Ureter (tissue), 1 donor: ENCODE data around the gene CDCP1. TPM values are rescaled to one million over a fixed set of nuclear protein-coding genes. Genes with fewer than 3 reads are reported as not detected.
"Not testable (repeated sequence)": the region's sequence is repeated elsewhere in the genome, so short reads cannot be mapped to it uniquely, and the experiment has no call there.

Source experiments
- DNase-seq: peaks from one replicate; pipeline ENCODE4 v3.0.0-alpha.2; 2020; ENCODE audit warnings: low spot score
- total RNA-seq: library from RNA; stranded (reverse); gene quantifications from one replicate; pipeline ENCODE4 v1.2.4, GENCODE V29; 2023
- donor health status: DM: yes; HTN: yes; CAD: no.

The CDCP1 gene
- total RNA-seq, 1 donor from 2014 or later, result 40.6 TPM

DNA sequence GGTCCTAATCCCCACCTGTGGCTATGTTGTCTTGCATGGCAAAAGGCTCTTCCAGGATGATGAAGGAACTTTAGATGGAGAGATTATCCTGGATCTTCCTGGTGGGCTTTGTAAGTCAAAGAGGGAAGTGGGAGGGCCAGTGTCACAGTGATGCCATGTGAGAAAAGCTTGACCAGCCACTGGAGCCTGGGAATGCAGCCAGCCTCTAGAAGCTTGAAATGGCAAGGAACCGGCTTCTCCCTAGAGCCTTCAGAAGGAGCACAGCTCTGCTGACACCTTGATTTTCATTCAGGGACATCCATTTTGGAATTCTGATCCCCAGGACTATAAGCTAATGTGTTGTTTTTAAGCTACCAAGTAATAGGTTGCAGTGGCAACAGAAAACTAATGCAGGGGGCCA, 61.8 kb downstream of the CDCP1 start:
- no peak for DNase-seq

DNA sequence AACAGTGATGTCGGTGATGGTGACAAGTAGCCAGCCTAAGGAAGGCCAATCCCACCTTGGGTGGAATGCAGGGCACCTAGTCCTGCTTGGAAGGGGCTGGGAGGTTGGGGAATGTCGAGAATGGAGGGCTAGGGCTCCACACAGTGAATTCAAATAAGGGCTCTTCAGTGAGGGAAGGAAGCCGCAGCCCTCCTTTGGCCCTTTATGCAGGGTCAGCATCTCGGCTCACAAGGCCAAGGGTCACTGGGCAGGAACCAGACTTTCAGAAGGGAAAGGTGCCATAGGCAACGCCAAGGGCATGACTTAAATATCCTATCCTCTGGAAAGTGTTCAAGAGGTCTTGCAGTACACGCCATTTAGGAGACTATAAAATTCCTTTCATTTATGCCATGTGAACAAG, 63.2 kb downstream of the CDCP1 start:
- DNase-seq, result no peak

DNA sequence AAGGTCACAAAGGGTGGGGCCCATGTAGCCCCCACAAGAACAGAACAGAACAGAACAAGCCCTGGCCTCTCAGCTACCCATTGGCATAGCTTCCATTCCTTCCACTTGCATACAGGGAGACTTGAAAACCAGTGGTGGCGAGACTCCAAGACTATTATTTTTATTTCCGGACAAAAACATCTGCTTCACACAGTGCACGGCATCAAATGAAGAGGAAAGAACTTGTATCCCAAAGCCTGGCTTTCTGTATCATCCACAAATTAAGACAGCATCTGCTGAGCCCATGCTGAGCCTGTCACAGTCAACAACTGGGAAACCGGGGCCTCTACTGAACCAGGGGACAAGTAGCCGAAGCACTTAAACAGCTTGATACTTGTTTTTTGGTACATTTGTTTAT, 64.0 kb downstream of the CDCP1 start:
- no peak for DNase-seq

DNA sequence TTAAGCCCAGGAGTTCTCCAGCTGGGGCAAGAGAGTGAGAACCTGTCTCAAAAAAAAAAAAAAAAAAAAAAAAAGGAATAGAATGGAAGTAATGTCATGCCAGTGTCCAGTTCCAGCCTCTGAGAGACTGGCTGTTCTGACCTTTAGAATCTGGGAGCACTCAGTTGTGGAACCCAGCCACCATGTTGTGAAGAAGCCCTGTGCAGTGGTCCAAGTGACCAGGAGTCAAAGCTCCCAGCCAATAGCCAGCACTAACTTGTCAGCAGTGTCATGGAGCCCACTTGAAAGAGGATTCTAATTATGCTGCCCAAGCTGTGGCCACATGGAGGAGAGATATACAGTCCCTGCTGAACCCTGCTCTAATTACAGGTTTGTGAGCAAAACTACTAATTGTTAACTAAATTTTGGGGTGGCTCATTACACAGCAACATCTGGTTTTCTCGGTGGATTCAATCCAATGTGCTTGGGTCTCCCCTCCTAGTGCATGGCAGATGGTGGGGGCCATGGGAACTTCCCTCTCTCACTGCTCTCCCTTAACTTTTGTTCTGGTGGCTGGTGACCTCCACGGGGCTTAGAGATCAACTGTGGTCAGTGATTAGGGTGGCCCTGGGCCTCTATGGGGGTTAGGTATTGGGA, 64.6 kb downstream of the CDCP1 start:
- DNase-seq, result no peak

DNA sequence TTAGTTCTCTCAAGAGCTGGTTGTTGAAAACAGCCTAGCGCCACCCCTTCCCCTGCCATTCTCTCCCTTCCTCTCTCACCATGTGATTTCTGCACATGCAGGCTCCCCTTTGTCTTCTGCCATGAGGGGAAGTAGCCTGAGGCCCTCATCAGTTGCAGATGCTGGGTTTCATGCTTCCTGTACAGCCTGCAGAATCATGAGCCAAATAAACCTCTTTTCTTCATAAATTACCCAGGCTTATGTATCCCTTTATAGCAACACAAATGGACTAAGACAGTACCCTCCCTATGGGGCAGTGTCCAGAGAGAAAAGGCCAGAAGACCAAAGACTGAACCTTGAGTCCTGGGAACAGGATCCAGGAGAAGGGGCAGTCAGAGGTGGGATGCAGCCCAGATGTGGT, 65.4 kb downstream of the CDCP1 start:
- DNase-seq, result no peak

DNA sequence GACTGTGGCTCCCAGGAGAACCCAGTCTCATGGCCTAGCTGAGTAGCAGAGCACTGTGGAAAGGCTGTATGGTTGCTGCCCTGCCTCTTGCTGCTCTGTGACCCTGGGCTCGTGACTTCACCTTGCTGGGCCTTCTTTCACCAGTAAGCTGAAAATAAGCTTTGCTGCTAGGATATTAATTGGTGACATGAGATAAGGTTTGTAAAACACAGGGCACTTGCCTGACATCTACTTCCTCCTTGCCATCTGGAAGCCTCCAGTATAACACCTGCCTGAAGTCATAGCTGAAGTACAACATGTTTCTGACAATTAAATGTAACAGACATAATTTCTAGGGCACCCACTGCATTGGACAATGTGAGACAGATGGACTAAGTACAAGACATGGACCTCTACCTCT, 66.5 kb downstream of the CDCP1 start:
- no peak for DNase-seq

DNA sequence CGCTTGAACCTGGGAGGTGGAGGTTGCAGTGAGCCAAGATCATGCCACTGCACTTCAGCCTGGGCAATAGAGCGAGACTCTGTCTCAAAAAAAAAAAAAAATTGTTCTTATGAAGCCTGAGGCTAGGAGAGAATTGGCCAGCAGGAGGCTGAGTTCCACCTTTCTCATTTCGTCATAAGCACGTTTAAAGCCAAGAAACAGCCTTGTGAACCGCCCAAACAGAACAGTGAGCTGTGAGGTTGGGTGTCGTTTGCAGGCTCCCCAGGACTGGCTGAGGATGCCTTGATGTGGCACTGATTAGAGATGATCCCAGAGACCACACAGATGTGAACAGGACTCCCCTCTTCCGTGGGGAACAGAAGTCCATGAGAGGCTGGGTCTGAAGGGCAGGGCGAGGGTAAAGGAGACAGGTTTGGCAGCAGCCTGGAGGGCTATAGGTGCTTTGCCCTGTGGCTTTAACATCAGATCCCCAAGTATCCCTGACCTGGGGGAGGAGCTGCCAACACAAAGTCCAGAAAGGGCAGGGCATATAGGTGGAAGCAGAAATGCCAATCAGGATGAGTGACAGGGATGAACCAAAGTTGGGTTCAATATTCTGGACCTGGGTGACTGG, 67.2 kb downstream of the CDCP1 start:
- DNase-seq, result no peak

DNA sequence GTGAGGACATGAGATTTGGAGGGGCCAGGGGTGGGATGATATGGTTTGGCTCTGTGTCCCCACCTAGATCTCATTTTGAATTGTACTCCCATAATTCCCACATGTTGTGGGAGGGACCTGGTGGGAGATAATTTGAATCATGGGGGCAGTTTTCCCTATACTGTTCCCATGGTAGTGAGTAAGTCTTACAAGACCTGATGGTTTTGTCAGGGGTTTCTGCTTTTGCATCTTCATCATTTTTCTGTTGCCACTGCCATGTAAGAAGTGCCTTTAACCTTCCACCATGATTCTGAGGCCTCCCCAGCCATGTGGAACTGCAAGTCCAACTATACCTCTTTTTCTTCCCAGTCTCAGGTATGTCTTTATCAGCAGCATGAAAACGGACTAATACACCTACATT, 67.9 kb downstream of the CDCP1 start:
- not testable (repeated sequence) for DNase-seq

DNA sequence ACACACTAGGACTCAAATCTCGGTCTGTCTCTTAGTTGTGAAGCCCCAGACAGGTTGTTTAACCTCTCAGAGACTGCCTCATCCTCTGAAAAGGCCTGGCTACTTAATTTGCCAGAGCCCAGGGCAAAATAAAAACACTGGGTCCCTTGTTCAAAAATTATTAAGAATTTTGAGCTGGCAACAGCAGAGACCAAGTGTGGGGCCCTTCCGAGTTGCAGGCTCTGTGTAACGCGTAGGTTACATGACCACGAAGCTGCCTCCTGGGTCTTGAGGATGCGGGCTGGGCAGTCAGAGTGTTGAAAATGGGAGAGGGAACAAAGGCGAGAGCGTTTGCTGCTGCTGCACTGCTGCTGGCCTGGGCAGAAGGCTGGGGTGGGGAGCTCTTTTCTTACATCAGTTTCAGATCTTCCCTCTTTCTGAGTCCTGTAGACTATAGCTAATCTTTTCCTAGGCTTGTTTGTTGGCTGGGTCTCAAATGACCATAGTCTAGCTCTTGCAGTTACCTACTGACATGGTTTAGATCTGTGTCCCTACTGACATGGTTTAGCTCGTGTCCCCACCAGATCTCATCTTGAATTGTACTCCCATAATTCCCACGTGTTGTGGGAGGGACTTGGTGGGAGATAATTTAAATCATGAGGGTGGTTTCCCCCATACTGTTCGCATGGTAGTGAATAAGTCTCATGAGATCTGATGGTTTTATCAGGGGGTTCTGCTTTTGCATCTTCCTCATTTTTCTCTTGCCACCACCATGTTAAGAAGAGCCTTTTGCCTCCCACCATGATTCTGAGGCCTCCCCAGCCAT, 70.2 kb downstream of the CDCP1 start:
- DNase-seq, result no peak

DNA sequence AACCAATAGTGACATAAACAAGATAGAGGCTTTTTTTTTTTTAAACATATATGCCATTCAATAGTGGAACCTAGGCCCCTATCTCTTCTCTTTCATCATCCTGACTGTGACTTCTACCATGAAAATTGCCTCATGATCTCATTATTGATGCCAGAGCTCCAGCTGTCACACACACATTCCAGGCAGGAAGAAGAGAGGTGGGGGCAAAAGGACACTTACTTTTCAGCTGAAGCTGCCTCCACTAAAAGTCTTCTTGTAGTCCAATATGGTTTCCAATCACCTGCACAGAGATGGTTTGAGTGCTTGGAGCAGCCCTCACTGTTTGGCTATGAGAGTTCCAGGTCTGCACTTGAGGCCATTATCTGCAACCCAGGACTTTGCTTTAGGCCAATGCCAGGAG, 75.1 kb downstream of the CDCP1 start:
- no peak for DNase-seq

DNA sequence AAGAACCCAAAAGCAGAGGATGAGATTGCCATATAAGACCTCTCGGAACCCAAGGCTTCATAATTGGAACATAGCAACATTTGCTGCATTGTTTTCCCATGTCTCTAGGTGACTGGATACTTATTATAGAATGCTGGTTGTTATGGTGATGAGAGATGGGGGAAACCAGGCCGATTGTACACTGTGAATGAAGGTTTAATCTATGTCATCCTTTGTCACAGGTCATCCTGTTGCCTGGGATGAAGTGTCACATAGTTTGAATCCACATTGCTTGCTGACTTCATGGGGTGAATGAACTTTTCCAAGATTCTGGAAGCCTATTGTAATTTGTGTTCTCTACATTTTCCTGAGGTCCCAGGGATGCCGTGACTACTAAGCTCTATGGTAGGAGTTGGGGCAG, 78.2 kb downstream of the CDCP1 start:
- DNase-seq, result no peak

DNA sequence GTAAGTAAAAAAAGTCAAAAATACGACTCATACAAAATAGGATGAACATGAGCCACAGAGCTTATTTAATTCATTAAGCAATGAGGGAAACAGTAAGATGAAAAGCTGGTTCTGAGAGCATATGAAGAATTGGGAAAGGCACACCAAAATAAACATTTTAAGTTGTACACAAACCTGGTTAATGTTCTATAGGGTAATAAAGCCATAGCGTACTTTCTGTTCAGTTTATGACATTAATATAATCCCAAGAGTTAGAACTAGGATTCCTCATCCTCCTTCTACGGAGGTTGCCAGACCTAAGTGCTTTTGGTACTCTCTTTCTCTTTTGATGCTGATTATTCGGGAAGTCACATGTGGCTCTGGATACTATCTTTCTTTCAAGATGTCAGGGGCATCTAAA, 78.7 kb downstream of the CDCP1 start:
- no peak for DNase-seq

DNA sequence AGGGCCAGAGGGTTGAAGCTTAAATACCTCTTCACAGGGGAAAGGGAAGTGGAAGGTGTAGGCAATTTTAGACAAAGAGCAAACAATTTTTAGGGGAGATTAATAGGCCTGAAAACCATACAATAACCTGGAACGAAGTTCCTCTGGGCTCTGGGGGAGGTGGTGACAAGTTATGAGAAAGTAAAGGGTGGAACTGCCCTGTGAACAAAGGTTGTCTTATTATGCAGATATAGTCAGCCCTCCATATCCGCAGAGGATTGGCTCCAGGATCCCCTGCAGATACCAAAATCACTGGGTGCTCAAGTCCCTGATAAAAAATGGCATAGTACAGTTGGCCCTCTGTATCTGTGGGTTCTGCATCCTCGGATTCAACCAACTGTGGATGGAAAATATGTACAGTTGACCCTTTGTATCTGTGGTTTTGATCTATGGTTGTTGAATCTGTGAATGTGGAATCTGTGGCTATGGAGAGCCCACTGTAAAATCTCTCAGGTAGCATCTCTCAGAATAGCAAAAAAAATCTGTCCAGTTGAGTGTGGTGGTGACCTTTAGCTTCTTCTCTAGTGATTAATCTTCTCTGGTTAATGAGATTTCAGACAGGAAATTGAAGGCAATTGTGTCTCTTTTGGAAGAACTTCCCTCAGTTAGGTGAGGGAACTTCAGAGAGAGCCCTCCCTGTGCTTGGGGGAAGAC, 79.9 kb downstream of the CDCP1 start:
- DNase-seq, result no peak

DNA sequence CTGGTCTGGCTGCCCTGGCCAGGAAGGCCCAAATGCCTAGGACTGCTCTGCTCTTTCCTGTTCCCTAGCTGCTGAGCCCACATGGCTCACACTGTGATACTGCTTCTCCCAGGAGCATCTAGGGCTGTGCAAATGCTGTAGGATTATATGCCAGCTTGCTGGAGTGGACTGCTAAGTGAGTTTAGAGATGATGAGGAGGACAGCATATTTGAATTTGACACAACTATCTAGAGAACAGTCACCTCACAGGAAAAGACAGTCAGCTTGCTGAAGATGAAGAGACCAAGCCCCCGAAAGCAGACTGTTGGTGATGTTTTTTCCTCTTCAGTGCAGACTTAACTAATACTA, 80.8 kb downstream of the CDCP1 start:
- no peak for DNase-seq

DNA sequence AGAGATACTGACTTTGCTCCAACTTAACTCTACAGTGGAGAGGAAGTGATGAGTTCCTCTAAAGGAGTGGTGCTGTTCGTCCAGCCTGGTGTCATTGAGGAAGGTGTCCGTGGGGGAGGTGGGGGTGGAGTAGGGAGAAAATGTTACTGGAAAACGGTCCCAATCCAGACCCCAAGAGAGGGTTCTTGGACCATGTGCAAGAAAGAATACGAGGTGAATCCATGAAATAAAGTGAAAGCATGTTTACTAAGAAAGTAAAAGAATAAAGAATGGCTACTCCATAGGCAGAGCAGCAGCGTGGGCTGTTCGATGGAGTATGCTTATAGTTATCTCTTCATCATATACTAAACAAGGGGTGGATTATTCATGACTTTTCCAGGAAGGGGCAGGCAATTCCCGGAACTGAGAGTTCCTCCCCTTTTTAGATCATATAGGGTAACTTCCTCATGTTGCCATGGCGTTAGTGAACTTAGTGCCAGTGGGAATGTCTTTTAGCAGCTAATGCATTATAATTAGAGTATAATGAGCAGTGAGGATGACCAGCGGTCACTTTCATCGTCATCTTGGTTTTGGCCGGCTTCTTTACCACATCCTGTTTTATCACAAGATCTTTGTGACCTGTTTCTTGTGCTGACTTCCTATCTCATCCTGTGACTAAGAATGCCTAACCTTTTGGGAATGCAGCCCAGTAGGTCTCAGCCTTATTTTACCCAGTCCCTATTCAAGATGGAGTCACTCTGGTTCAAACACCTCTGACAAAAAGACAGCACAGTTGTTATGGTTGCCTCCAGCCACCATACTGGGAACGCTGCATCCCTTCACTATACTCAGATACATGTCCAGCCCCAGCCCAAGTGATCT, 81.4 kb downstream of the CDCP1 start:
- no peak for DNase-seq

DNA sequence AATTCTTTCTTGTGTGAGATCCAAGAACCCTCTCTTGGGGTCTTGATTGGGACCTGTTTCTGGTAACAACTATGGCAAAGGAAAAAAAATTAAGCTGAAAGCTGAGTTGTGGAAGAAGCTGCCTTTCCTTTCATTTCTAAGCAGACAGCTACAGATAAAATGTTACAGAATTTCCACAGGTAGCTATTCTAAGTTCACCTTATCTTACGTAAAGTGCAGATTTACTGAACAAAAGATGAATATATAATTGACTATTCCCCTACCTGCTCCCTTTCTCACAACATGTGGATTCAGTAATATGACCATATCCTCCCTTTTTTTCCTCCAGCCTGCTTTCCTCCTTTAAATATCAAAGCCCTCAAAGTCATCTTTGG, 83.5 kb downstream of the CDCP1 start:
- DNase-seq, result no peak

DNA sequence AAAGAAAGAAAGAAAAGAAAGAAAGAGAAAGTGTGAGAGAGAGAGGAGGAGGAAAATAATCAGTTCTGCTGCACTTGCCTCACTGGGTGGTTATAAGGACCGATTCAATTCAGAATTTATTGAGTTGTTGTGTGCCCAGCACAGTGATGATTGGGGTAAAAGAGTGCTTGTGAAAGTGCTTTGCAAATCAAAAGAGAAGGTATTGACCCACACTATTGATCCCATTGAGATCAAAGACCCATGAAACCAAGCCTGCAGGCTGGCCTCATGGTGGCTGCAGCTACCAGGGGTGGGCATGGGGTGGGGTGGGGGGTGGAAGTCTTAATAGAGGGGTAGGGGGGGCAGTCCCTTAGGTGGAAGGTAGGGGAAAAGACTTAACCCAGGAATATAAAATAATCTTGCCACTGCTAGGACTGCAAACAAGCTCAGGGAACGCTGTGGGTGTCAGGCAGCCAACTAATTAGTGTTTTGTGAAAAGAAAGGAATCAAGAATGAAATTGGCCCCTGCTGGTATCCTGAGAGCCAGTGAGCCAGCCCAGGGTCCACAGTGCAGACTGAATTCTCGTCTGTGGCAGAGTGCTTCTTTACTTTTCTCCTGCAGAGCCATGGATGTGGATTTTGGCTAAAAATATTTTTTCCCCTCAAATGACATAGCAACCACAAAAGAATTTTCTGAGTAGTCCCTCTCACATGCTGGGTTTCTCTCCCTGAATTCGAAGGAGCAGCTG, 85.8 kb downstream of the CDCP1 start:
- no peak for DNase-seq

DNA sequence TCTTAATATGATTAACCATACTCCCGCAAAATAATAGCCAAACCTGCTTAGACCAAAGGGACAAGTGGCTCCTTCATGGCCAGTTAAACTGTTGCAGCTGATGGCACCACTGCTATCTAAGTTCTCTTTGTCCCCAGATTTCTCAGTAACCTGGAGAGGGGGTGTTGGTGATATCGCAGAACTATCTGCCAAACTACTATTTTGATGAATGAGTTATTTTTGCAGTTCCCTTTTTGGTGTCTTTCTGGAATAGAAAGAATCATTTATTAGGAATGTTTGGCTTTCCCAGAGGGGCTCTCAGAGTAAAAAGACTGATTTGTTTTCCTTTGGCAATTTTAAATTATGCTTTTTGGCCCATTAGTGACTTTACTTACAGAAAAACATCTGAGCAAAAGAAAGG, 87.0 kb downstream of the CDCP1 start:
- no peak for DNase-seq

DNA sequence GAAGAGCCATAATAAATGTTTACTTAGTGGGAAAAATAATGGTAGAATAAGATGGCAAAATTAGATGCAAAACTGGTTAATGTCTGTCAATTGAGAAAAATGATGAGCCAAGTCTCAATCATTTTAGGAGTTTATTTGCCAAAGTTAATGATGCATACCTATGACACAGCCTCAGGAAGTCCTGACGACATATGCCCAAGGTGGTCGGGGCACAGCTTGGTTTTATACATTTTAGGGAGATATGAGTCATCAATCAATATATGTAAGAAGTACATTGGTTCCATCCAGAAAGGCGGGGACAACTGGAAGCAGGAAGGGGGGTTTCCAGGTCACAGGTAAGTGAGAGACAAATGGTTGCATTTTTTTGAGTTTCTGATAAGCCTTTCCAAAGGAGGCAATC, 88.6 kb downstream of the CDCP1 start:
- no peak for DNase-seq

DNA sequence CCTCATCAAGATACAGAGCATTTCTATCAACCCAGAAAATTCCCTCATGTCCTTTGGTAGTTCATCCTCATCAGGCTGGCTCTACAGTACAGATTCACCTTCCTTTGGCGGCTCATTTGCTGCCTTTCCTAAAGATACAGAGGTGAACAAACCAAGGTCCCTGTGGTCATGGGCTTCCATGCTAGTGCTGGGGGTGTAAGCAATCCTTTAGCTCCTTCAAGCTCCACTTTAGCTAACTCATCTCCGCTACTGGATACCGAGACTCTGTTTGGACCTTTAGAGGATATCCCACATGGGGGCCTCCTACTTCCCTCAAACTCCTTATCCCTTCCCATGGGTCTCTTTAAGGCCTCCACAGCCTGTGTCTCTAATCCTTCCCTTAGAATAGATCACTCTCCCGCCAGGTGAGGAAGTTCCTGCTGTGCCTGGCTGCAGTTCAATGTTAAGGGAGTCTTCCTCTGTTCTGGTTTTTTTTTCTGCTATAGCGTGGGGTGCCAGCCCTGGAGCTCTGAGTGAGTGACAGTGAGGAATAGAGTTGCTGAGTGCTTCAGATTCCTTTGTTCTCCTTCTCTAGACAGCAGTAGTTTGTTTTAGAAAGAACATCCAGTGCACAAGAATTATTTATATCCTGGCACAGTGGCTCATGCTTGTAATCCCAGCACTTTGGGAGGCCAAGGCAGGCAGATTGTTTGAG, 89.4 kb downstream of the CDCP1 start:
- DNase-seq, result no peak
